Esophagus (tissue), 2 donors: ENCODE results near the gene TACC2. TPM values are rescaled to one million over a fixed set of nuclear protein-coding genes. Genes with fewer than 3 reads are reported as not detected.
A peak's percentile ranks its signal among the peaks of the same experiment; 100 is the strongest.

Experiments used
- H3K27ac ChIP-seq, 2 donors: one replicate each; pipeline ENCODE4 v1.5.1; 2013; ENCODE audit warnings: low read depth in 2 of 2, mild to moderate bottlenecking in 2 of 2, inconsistent platforms in 1 of 2, low read length in 1 of 2, moderate library complexity in 1 of 2
- H3K27me3 ChIP-seq, 2 donors: one replicate each; pipeline ENCODE4 v1.6.1; 2013; ENCODE audit warnings: low read length in 2 of 2, control low read depth in 1 of 2, mild to moderate bottlenecking in 1 of 2; ENCODE audit not compliant: insufficient read depth in 2 of 2, control insufficient read depth in 1 of 2
- H3K36me3 ChIP-seq, 2 donors: one replicate each; pipeline ENCODE4 v1.6.1; 2013; ENCODE audit warnings: low read length in 1 of 2; ENCODE audit not compliant: control insufficient read depth in 2 of 2, insufficient read depth in 2 of 2
- H3K4me1 ChIP-seq, 2 donors: one replicate each; pipeline ENCODE4 v1.6.1; 2013; ENCODE audit warnings: low read length in 1 of 2; ENCODE audit not compliant: control insufficient read depth in 2 of 2, insufficient read depth in 2 of 2
- H3K4me3 ChIP-seq, 2 donors: one replicate each; pipeline ENCODE4 v1.5.1; 2013; ENCODE audit warnings: low read length in 2 of 2, mild to moderate bottlenecking in 2 of 2, low read depth in 1 of 2, moderate library complexity in 1 of 2
- H3K9me3 ChIP-seq, 2 donors: one replicate each; pipeline ENCODE4 v1.6.1; 2013; ENCODE audit warnings: mild to moderate bottlenecking in 2 of 2, low read depth in 1 of 2, low read length in 1 of 2, moderate library complexity in 1 of 2; ENCODE audit not compliant: control insufficient read depth in 2 of 2, insufficient read depth in 1 of 2
- WGBS, 2 donors: extraction: QIAGEN DNeasy Blood & Tissue Kit; methylation state at CpG; one replicate each; pipeline ENCODE4 v1.1.7; 2013; 5-methylcytosine and 5-hydroxymethylcytosine counted together
- polyA plus RNA-seq, 2 donors: library from polyadenylated mRNA; stranded (reverse); fragments of 200-250 nt; gene quantifications; one replicate each; pipeline ENCODE4 v1.2.3, GENCODE V29; 2013
- donor health status: healthy with polysubstance abuse.
- donor health status: Bipolar disorder and iron deficiency.

The TACC2 gene
- polyA plus RNA-seq, 2 donors: 47.8 to 51.8 TPM

- 60 to 62% methylated on average over 2 of the region's 2 CpGs for WGBS, 2 donors
Observed at GRCh38 chr10:122051609-122052385, 62.8 kb downstream of the TACC2 start.

GRCh38 chr10:122052701-122053100 is 63.7 kb downstream of the TACC2 start:
- peaks cover 0 to 7% of the 10 kb centered on the region in 2 donors for H3K36me3 ChIP-seq
- no peak overlapping the region for H3K4me3 ChIP-seq
- peaks cover 2 to 6% of the 10 kb centered on the region in 2 donors for H3K4me1 ChIP-seq
- no peaks in the 10 kb centered on the region for H3K27me3 ChIP-seq
- H3K27ac ChIP-seq: peak overlapping the region in 1 of 2 donors; percentile 34
- WGBS, 2 donors: 57 to 71% methylated on average over 6 of the region's 6 CpGs
- no peaks in the 10 kb centered on the region for H3K9me3 ChIP-seq

More at GRCh38 chr10:122051609-122052385, 62.8 kb downstream of the TACC2 start:
- Histone ChIP-seq H3K27me3 (no peaks in the 10 kb centered on the region), H3K36me3 (peaks cover 0 to 7% of the 10 kb centered on the region in 2 donors), H3K4me3 (no peak overlapping the region), H3K4me1 (peaks cover 2 to 4% of the 10 kb centered on the region in 2 donors), H3K27ac (peak overlapping the region; percentile 47 to 52), H3K9me3 (no peaks in the 10 kb centered on the region)

- H3K4me3 ChIP-seq: no peak overlapping the region
- WGBS, 2 donors: 85 to 87% methylated on average over 8 of the region's 8 CpGs
- H3K36me3 ChIP-seq: peaks cover 0 to 7% of the 10 kb centered on the region in 2 donors
- H3K9me3 ChIP-seq: no peaks in the 10 kb centered on the region
- H3K27ac ChIP-seq: peak overlapping the region in 1 of 2 donors; percentile 34
- H3K27me3 ChIP-seq: no peaks in the 10 kb centered on the region
- peaks cover 2 to 6% of the 10 kb centered on the region in 2 donors for H3K4me1 ChIP-seq
Observed at GRCh38 chr10:122053314-122053713, 64.4 kb downstream of the TACC2 start.

- Histone ChIP-seq H3K4me3 (no peak overlapping the region), H3K9me3 (no peaks in the 10 kb centered on the region), H3K4me1 (peaks cover 2 to 6% of the 10 kb centered on the region in 2 donors), H3K27ac (peak overlapping the region in 1 of 2 donors; percentile 35), H3K36me3 (peaks cover 0 to 7% of the 10 kb centered on the region in 2 donors), H3K27me3 (no peaks in the 10 kb centered on the region)
- 50 to 52% methylated on average over 15 of the region's 15 CpGs for WGBS, 2 donors
Observed at GRCh38 chr10:122054048-122055025, 65.4 kb downstream of the TACC2 start.

- Histone ChIP-seq H3K36me3 (peaks cover 0 to 7% of the 10 kb centered on the region in 2 donors), H3K27me3 (no peaks in the 10 kb centered on the region), H3K4me1 (peaks cover 3 to 9% of the 10 kb centered on the region in 2 donors), H3K4me3 (no peak overlapping the region), H3K27ac (no peak overlapping the region), H3K9me3 (no peaks in the 10 kb centered on the region)
- WGBS, 2 donors: 89 to 90% methylated on average over 5 of the region's 5 CpGs
Observed at GRCh38 chr10:122055252-122055651, 66.3 kb downstream of the TACC2 start.

- Histone ChIP-seq H3K4me3 (no peak overlapping the region), H3K4me1 (peaks cover 5 to 9% of the 10 kb centered on the region in 2 donors), H3K27me3 (no peaks in the 10 kb centered on the region), H3K36me3 (peaks cover 0 to 4% of the 10 kb centered on the region in 2 donors), H3K27ac (peak overlapping the region; percentile 23 to 87), H3K9me3 (no peaks in the 10 kb centered on the region)
- 78 to 80% methylated on average over 8 of the region's 8 CpGs for WGBS, 2 donors
Observed at GRCh38 chr10:122056431-122057094, 67.6 kb downstream of the TACC2 start.

GRCh38 chr10:122057841-122058413 is 69.0 kb downstream of the TACC2 start:
- H3K4me3 ChIP-seq: no peak overlapping the region
- 84 to 89% methylated on average over 14 of the region's 14 CpGs for WGBS, 2 donors
- H3K27ac ChIP-seq: peak overlapping the region in 1 of 2 donors; percentile 22
- peaks cover 5 to 9% of the 10 kb centered on the region in 2 donors for H3K4me1 ChIP-seq
- H3K36me3 ChIP-seq: peaks cover 0 to 4% of the 10 kb centered on the region in 2 donors
- no peaks in the 10 kb centered on the region for H3K27me3 ChIP-seq
- no peaks in the 10 kb centered on the region for H3K9me3 ChIP-seq

- H3K4me3 ChIP-seq: no peak overlapping the region
- H3K9me3 ChIP-seq: no peaks in the 10 kb centered on the region
- no peaks in the 10 kb centered on the region for H3K36me3 ChIP-seq
- peak overlapping the region in 1 of 2 donors; percentile 3 for H3K27ac ChIP-seq
- H3K4me1 ChIP-seq: peaks cover 3 to 5% of the 10 kb centered on the region in 2 donors
- WGBS, 2 donors: 46 to 62% methylated on average over 2 of the region's 2 CpGs
- H3K27me3 ChIP-seq: no peaks in the 10 kb centered on the region
Observed at GRCh38 chr10:122060250-122060649, 71.3 kb downstream of the TACC2 start.
